Measurements from ENCODE around the gene SKA1.

DNA sequence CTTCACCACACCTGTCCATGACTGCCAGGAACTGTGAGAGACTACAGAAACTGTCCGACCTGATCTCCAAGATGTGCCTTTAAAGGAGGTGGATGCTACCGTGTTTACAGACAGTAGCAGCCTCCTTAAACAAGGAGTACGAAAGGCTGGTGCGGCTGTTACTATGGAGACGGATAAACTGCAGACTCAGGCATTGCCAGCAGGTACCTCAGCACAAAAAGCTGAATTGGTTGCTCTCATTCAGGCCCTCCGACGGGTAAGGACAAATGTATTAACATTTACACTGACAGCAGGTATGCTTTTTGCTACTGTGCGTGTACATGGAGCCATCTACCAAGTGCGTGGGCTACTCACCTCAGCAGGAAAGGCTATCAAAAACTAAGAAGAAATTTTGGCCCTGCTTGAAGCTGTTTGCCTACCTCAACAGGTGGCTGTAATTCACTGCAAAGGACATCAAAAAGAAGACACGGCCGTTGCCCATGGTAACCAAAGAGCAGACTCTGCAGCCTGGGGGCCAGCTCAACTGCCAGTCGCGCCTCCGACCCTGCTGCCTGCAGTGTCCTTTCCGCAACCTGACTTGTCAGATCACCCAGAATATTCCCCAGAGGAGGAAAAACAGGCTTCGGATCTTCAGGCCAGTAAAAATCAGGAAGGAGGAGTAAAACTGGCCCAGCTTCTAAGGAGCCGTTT lies 30.9 kb downstream of the SKA1 start:
- no peak for TF ChIP-seq MYC (IDR thresholded peaks at IDR 0.05; ENCODE audit: low read depth, low read length)
- TF ChIP-seq, protein P1, sequence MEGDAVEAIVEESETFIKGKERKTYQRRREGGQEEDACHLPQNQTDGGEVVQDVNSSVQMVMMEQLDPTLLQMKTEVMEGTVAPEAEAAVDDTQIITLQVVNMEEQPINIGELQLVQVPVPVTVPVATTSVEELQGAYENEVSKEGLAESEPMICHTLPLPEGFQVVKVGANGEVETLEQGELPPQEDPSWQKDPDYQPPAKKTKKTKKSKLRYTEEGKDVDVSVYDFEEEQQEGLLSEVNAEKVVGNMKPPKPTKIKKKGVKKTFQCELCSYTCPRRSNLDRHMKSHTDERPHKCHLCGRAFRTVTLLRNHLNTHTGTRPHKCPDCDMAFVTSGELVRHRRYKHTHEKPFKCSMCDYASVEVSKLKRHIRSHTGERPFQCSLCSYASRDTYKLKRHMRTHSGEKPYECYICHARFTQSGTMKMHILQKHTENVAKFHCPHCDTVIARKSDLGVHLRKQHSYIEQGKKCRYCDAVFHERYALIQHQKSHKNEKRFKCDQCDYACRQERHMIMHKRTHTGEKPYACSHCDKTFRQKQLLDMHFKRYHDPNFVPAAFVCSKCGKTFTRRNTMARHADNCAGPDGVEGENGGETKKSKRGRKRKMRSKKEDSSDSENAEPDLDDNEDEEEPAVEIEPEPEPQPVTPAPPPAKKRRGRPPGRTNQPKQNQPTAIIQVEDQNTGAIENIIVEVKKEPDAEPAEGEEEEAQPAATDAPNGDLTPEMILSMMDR (IDR thresholded peaks at IDR 0.05; ENCODE audit: low read depth, low read length) = no peak
